ENCODE measurements around the gene PLGRKT.

DNA sequence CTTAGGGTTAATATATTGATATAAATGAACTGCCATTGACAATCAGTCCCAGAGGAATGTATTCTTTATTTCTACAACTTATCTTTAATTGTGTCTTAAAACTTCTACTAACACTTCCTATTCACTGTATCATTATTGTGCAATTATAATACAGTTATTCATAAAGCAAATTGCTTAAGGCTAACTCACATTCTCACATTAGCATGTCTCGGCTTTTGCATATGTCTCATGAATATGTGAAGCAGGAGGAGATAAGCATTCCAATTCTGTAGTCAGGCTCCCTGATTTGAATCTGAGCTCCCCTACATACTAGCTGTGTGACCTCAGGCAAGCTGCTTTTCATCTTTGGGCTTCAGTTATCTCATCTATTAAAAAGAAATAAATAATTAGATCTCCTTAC is 45.4 kb downstream of the PLGRKT start:
- no peak for TF ChIP-seq CTCF (IDR thresholded peaks at IDR 0.05)
- no peak for TF ChIP-seq POLR2A (IDR thresholded peaks at IDR 0.05)

Data from body of pancreas (tissue), 4 donors.